ENCODE results near the gene TTR. TPM values are rescaled to one million over a fixed set of nuclear protein-coding genes. Genes with fewer than 3 reads are reported as not detected.

Gene TTR
- total and polyA plus RNA-seq, 2 of the 13 experiments (the other 11 are each of a cell fraction or from before 2014, with no cell fraction given): 91.3 to 496 TPM

- TF ChIP-seq ZNF878 (CRISPR knock-in tag; IDR thresholded peaks at IDR 0.05): no peak
- TF ChIP-seq GATA4 (IDR thresholded peaks at IDR 0.05; ENCODE audit: borderline replicate concordance, low read depth): peak; percentile 81
- no peak for TF ChIP-seq HMGA1 (CRISPR knock-in tag; conservative IDR thresholded peaks at IDR 0.05)
- no peak for TF ChIP-seq SNAPC2 (CRISPR knock-in tag; IDR thresholded peaks at IDR 0.05)
- peak; percentile 37 to 76; a peak in 1 of 4 replicates for TF ChIP-seq NR2F1 (CRISPR knock-in tag; IDR thresholded peaks at IDR 0.05)
- peak; percentile 63 for TF ChIP-seq SOX5 (CRISPR knock-in tag; IDR thresholded peaks at IDR 0.05; ENCODE audit: borderline replicate concordance)
- TF ChIP-seq SOX13 (IDR thresholded peaks at IDR 0.05): no peak; the same call in 1 of the 2 replicates
- TF ChIP-seq SOX13 (CRISPR knock-in tag; conservative IDR thresholded peaks at IDR 0.05 in 1 of 2, IDR thresholded peaks at IDR 0.05 in 1 of 2): peak in 1 of 2 experiments; percentile 85; a peak in 2 of 4 replicates
- no peak for TF ChIP-seq SIX4 (CRISPR knock-in tag; IDR thresholded peaks at IDR 0.05)
- 0 out of 2 replicates have a peak, but pooled peaks have one; percentile 24 for TF ChIP-seq IRF2 (CRISPR knock-in tag; IDR thresholded peaks at IDR 0.05)
- TF ChIP-seq RBM22 (optimal IDR thresholded peaks at IDR 0.05; ENCODE audit: low read length): no peak
- peak; percentile 81 for TF ChIP-seq ZNF644 (CRISPR knock-in tag; IDR thresholded peaks at IDR 0.05; ENCODE audit: low read depth)
- TF ChIP-seq ZNF264 (CRISPR knock-in tag; IDR thresholded peaks at IDR 0.05): 0 out of 2 replicates have a peak, but pooled peaks have one; percentile 24
- TF ChIP-seq PAXIP1 (CRISPR knock-in tag; conservative IDR thresholded peaks at IDR 0.05): peak; percentile 88
- no peak for TF ChIP-seq MTA3 (CRISPR knock-in tag; IDR thresholded peaks at IDR 0.05)
- TF ChIP-seq ZNF749 (CRISPR knock-in tag; IDR thresholded peaks at IDR 0.05; ENCODE audit: borderline replicate concordance): no peak
- TF ChIP-seq ZNF883 (CRISPR knock-in tag; IDR thresholded peaks at IDR 0.05; ENCODE audit: not compliant biosample characterization): no peak
- TF ChIP-seq ZSCAN9 (CRISPR knock-in tag; IDR thresholded peaks at IDR 0.05; ENCODE audit: borderline replicate concordance): no peak
- no peak for TF ChIP-seq AKAP8 (CRISPR knock-in tag; IDR thresholded peaks at IDR 0.05)
- TF ChIP-seq JUND (CRISPR knock-in tag; IDR thresholded peaks at IDR 0.05): peak; percentile 64; the same call in 1 of the 2 replicates
- peak; percentile 56 for TF ChIP-seq HMG20A (CRISPR knock-in tag; IDR thresholded peaks at IDR 0.05; ENCODE audit: borderline replicate concordance)
- no peak; the same call in 1 of the 2 replicates for TF ChIP-seq PHF21A (CRISPR knock-in tag; IDR thresholded peaks at IDR 0.05)
- TF ChIP-seq, protein P1, sequence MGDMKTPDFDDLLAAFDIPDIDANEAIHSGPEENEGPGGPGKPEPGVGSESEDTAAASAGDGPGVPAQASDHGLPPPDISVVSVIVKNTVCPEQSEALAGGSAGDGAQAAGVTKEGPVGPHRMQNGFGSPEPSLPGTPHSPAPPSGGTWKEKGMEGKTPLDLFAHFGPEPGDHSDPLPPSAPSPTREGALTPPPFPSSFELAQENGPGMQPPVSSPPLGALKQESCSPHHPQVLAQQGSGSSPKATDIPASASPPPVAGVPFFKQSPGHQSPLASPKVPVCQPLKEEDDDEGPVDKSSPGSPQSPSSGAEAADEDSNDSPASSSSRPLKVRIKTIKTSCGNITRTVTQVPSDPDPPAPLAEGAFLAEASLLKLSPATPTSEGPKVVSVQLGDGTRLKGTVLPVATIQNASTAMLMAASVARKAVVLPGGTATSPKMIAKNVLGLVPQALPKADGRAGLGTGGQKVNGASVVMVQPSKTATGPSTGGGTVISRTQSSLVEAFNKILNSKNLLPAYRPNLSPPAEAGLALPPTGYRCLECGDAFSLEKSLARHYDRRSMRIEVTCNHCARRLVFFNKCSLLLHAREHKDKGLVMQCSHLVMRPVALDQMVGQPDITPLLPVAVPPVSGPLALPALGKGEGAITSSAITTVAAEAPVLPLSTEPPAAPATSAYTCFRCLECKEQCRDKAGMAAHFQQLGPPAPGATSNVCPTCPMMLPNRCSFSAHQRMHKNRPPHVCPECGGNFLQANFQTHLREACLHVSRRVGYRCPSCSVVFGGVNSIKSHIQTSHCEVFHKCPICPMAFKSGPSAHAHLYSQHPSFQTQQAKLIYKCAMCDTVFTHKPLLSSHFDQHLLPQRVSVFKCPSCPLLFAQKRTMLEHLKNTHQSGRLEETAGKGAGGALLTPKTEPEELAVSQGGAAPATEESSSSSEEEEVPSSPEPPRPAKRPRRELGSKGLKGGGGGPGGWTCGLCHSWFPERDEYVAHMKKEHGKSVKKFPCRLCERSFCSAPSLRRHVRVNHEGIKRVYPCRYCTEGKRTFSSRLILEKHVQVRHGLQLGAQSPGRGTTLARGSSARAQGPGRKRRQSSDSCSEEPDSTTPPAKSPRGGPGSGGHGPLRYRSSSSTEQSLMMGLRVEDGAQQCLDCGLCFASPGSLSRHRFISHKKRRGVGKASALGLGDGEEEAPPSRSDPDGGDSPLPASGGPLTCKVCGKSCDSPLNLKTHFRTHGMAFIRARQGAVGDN (CRISPR knock-in tag; IDR thresholded peaks at IDR 0.05): no peak
Observed at GRCh38 chr18:31587529-31587928, 4.1 kb upstream of the TTR start (continued).

Data from HepG2 (cell line).